DND-41 (cell line): ENCODE measurements around the gene NPSR1.

ENCODE experiments used
- EZH2 ChIP-seq: IDR thresholded peaks from 3 replicates; pipeline ENCODE4 v1.6.1; 2012; ENCODE audit warnings: borderline replicate concordance, low read depth, mild to moderate bottlenecking, moderate library complexity, low read length, inconsistent platforms; ENCODE audit not compliant: severe bottlenecking
- TF ChIP-seq, protein P1 (sequence below): IDR thresholded peaks from 2 replicates; pipeline ENCODE4 v1.5.1; 2012; ENCODE audit warnings: borderline replicate concordance, low read length, moderate library complexity, mild to moderate bottlenecking; ENCODE audit not compliant: poor library complexity, severe bottlenecking; ENCODE audit errors: extremely low read depth

DNA sequence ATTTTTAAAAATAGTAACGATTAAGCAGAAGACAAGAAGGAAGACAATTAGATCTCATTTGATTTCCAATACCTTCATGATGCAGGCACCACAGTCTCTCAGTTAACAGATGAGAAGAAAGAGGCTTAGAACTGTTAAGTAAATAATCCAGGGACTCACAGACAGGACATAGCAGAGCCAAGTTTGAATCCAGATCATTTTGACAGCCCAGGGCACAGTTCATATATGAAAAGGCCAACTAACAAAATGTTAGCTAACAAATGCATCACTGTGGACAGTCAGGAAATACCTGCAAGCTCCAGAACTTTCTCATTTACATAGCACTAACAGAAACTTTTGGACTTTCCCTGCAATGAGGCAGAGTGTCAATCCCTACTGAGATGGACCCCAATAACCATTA is 4.2 kb upstream of the NPSR1 start:
- TF ChIP-seq, protein P1, sequence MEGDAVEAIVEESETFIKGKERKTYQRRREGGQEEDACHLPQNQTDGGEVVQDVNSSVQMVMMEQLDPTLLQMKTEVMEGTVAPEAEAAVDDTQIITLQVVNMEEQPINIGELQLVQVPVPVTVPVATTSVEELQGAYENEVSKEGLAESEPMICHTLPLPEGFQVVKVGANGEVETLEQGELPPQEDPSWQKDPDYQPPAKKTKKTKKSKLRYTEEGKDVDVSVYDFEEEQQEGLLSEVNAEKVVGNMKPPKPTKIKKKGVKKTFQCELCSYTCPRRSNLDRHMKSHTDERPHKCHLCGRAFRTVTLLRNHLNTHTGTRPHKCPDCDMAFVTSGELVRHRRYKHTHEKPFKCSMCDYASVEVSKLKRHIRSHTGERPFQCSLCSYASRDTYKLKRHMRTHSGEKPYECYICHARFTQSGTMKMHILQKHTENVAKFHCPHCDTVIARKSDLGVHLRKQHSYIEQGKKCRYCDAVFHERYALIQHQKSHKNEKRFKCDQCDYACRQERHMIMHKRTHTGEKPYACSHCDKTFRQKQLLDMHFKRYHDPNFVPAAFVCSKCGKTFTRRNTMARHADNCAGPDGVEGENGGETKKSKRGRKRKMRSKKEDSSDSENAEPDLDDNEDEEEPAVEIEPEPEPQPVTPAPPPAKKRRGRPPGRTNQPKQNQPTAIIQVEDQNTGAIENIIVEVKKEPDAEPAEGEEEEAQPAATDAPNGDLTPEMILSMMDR: no peak
- TF ChIP-seq EZH2: no peak
